EH (cell line): ENCODE data around the gene CAMK2N1.
A peak's percentile ranks its signal among the peaks of the same experiment; 100 is the strongest.

ENCODE experiments used
- DNase-seq: peaks from one replicate; pipeline ENCODE4 v3.0.0-alpha.2; 2015; ENCODE audit warnings: low read depth

The CAMK2N1 gene

DNA sequence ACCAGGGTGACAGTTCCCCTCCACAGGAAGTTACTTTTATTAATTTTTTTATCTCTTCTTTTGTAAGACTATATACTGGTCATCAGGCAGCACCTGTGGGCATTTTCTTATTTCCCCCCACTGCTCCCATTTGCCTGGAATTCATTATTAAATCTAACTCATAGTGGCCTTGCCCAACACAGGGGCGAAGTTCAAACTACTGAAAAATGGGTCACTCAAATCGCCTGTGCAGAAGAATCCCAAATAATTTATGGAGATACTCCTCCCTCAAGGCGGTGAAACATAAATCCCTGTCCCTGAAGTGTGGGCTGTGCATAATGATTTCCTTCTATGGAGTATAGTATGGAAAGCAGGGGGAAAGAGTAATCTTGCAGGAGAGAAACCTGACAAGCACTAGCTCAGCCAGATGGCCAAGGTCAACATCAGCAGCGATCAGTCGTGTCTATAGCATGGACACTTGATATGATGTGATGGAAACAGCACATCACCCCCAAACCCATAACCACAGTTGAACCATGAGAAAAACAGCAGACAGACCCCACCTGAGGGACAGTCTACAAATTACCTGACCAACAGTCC is 7.9 kb downstream of the CAMK2N1 start:
- DNase-seq = no peak

DNA sequence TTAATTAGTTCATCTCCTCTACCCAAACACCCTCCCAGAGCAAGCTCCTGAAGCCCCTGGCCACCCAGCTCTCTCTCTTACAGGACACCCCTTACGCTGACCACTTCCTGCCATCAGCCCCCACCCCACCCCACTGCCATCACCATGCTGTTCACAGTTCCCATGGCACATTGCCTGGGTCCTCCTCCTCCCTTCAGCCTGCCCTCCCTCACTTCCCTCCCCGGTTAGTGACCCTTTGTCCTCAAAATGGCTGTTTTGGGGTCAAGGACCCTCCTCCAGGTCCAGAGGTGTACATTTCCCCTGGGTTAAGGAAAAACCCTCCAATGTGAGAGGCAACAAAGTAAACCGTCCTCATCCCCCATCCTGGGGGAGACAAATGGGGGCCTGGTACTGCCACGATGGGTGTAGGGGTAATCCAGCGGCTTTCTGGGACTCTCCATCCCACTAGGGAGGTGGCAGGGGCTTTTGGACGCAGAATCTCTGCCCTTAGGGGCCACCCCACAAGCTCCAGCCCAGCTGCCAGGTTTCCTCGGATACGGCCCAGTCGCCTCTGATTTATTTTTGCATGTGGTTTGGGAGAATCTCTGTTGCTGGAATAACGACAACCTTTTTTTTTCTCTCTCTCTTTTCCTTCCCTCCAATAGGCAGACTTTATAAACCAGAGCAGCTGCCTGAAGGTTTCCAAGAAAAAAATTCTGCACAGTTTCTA is 8.5 kb downstream of the CAMK2N1 start:
- peak; percentile 47 for DNase-seq

DNA sequence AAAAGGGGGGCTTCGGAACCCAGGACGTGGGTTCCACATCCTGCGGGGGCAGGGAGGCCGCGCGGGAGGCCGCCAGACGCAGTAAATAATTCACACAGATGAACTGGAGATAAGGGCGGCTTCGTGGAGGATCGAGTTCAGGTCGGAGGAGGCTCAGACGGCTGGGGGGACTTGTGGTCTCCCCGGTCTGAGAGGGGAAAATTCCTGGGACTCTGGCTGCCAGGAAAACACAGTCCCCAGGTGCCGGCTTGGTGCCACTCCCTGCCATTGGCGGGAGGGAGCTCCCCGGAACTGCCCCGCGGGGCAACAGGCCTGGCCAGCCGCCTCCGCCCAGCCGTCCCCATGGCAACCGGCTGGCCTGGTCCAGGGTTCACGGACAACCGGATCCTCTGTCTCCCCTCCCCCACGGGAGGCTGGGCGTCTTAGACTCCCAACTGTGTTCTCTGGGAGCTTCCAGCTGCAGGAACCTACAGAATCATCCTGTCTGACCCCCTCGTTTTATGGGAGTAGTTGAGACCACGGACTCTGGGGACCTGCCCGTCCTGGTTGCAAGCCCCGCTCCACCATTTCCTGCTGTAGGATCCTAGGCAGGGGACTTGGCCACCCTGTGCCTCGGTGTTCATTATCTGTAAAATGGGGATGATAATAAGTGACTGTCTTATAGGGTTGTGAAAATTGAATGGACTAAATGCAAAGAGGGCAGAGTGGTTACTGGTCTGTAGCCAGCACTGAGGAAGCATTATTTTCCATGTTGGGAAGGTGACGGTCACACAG is 9.6 kb downstream of the CAMK2N1 start:
- DNase-seq = peak; percentile 72

DNA sequence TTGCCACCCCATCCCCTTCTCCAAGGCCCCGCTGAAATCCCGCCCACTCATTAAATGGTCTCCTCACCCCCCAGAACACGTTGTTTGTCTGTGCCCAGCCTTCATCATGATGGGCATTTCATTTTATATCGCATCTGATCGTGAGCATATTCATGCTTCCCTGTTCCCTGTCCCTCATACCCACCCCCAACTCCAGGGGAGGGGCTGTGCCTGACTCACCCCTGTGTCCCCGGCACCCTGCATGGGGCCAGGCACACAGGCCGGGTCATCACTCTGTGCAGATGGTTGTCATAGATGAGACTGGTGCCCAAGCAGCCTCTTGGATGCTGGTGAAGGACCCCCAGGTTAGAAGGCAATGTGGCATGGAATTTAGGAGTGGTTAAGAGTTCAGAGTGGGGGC is 11.0 kb downstream of the CAMK2N1 start:
- no peak for DNase-seq

DNA sequence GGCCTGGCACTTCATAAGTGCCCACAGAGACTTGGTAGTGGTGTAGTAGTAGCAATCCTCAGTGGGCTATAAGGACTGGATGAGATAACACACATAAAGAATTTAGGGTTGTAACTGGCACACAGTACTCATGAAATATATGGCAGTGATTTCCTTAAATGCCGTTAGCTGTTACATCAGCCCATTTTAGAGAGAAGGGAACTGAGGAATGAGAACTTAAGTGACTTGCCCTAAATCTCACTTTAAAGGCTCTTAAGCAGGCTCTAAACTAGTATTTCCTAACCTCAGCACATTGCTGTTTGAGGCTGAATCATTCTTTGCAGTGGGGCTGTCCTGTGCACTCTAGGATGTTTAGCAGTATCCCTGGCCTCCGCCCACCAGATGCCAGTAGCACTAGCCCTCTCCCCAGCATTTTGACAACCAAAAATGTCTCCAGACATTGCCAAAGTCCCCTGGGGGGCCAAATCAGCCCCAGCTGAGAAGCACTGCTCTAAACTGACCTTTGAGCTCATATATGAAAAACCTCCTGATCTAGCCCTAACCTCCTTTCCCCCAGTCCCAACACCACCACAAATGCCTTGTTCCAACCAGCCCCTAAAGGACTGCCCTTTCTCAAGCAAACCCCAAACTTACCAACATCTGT is 11.6 kb downstream of the CAMK2N1 start:
- DNase-seq = peak; percentile 28

DNA sequence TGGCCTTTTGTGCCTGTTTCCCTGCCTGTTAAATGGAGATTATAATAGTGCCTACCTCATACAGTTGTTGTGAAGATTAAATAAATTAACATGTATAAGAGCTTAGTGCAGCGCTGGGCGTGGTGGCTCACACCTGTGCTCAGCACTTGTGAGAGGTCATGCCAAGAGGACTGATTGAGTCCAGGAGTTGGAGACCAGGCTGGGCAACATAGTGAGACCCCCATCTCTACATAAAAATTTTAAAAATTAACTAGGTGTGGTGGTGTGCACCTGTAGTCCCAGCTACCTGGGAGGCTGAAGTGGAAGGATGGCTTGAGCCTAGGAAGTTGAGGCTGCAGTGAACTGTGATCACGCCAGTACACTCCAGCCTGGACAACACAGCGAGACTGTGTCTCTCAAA is 12.1 kb downstream of the CAMK2N1 start:
- DNase-seq = no peak

DNA sequence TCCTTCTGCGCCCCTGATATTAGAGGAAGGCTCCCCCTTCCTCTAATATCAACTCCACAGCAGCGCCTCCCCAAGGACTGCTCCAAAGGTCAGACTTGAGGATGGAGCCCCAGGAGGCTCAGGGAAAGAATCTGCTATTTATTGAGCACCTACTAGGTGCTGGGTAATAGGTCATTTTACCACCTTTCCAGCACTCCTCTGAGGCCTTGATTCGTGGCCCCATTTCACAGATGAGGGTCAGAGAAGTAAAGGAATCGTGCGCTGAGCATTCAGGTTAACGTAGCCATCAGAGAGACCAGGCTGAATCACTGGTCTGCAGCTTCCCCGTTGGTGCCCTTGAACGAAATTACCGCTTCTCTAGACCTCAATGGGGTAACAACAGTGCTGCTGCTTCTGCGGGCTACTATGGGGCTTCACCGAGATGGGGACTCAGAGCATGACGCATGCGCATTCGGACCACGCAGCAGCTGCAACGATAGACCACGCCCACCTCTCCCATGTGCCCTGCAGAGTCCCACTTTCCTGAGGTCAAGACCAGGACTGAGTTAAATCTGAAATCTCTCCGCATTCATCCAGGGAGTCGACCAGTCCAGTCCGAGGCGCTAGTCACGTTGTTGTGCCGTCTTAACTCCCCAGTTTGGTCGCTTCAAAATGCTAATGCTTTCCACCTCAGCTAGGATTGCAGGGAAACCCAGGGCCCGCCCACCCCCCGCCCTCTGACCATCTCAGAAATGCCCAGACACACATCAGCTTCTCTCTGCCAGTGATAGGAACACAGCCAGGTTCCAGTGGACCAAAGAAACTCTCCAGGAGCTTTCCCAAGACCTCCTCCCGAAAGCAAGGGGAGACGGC is 12.9 kb downstream of the CAMK2N1 start:
- peak; percentile 63 for DNase-seq

DNA sequence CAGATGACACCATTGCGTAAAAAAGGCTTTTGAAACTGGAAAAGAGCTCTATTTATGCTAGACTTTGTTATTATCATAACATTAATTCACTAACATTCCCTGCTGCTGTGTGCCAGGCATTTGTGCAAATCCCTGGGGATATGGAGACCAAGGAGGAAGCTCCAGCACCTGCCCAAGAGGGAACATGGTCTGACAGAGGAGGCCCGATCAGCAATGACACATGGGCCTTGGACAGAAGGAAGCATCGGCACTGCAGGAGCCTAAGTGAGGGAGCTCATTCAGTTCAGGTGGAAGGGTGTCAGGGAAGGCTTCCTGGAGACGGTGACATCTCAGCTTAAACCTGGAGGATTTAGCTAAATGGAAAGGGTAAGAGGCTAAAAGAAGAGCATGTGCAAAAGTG is 13.9 kb downstream of the CAMK2N1 start:
- no peak for DNase-seq

DNA sequence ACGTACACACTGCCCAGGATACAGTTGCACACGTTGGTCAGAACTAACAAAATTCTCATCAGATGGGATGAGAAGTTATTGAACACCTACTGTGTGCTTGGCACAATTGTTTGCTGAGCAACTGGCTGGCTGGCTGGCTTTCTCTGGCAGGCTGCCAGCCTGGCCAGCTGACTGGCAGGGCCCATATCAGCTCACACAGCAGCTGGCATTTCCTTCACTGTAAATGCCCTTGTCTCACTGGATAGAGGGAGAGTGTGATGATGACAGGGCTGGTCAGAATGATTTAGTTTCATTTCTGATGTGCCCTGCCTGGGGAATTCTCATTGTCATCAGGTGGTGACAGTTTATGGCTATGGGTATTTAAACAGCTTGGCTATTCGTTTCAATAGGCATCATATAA is 15.8 kb downstream of the CAMK2N1 start:
- no peak for DNase-seq

DNA sequence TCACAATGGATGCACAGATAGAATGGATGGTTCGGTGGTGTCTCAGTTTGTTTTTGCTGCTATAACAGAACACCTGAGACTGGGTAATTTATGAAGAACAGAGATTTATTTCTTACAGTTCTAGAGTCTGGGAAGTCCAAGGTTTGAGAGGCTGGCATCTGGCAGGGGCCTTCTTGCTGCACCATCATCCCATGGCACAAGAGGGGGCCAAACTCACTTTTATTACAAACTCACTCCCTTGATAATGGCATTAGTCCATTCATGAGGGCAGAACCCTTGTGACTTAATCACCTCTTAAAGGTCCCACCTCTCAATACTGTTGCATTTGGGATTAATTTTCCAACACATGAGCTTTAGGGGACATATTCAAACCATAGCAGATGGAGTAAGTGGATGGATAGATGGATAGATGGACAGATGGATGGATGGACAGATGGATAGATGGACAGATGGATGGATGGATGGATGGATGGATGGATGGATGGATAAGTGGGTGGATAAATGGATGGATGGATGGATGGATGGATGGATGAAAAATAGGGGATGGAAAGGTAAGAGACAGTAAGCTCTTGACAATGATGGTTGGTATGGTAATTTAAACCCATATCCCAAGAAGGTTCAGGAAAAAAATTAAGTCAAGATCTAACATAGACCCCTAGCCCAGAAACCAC is 16.5 kb downstream of the CAMK2N1 start:
- peak; percentile 38 for DNase-seq

DNA sequence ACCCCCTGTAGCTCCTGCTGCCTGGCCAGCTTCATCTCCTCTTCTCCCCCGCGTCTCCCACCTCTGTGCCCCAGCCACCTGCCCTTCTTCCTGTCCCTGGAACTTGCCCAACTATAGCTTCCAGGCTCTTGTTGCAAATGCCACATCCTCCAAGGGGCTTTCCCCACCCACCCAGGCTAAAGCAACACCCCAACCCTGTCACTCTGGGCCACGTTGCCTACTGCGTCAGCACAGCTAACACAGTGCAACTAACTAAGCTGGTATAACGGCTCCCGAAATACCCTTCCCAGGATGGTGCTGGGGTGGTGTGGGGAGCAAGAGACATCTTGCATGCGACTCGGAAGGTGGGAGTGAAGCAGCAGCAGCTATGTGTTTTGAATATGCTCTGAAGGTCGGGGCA is 19.7 kb downstream of the CAMK2N1 start:
- no peak for DNase-seq

DNA sequence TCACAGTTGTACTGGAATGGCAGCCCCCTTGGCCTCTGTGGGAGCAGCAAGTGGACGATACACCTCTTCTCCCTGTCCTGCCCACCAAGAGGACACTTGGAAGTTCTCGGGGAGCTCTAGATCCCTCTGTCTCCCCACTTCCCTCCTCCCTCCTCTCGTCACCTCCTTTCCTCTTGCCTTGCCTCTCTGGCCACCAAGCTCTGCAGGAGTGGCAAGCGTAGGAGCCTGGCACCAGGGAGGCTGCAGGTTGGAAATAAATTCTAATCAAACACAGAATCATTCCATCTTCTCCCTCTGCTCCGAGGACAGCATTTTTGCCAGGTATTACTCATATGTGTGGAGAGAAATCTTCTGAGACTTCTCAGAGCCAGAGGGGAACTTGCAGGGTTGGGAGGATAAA is 20.8 kb downstream of the CAMK2N1 start:
- no peak for DNase-seq

DNA sequence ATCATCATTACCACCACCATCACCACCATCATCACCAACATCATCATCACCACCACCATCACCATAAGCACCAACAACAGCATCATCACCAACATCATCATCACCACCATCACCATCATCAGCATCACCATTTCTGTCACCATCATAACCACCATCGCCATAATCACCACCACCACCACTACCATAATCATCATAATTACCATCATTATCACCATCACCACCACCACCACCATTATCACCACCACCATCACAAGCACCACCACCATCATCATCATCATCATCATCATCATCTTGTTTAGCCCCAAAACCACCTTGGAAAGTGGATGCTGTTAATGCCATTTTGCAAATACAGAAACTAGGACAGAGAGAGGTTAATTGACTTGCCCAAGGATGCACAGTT is 22.5 kb downstream of the CAMK2N1 start:
- DNase-seq = no peak

DNA sequence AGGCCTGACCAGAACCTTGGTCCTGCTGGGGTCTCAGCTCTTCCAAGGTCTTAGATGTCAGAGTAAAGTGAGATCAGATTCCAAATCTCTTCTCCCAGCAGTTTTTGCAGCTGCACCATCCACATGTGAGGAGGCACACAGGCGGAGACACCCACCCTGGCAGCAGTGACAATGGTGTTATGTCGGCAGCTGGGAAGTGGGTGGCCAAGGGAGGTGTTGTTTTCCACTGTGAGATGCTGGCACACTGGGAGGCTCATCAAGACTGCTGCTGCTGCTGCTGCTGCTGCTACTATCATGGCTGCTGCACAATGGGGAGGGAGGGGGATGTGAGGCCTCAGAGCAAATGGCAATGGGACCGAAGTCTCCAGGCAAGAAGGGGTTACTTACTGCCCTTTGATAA is 23.6 kb downstream of the CAMK2N1 start:
- DNase-seq = no peak

DNA sequence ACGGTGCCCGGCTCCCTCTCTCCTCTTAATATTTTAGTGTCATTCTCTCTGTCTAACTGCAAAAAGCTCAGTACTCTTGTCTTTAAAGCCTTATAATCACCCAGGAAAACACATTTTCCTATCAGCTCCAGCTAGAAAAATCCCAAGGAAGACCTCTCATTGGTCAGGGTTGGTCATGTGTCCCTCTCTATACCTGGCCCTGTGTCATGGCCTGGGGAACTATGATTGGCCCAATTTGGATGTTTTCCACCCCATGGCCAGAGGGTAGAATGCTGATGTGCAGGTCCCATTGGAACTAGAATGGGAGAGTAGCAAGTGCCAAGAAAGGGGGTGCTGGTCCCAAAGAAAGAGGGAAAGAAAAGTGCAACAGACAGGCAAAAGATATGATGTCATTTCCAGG is 27.3 kb downstream of the CAMK2N1 start:
- DNase-seq = no peak

DNA sequence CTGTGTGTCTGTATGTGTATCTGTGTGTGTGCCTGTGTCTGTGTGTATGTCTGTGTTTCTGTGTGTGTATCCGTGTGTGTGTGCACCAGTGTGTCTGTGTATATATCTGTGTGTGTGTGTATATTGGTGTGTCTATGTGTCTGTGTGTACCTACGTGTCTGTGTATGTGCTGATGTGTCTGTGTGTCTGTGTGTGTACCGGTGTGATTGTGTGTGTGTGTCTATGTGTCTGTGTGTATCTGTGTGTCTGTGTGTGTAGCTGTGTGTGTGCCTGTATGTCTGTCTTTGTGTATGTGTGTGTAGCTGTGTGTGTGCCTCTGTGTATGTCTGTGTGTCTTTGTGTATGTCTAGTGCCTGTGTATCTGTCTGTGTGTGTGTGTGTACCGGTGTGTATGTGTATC is 32.0 kb downstream of the CAMK2N1 start:
- no peak for DNase-seq

DNA sequence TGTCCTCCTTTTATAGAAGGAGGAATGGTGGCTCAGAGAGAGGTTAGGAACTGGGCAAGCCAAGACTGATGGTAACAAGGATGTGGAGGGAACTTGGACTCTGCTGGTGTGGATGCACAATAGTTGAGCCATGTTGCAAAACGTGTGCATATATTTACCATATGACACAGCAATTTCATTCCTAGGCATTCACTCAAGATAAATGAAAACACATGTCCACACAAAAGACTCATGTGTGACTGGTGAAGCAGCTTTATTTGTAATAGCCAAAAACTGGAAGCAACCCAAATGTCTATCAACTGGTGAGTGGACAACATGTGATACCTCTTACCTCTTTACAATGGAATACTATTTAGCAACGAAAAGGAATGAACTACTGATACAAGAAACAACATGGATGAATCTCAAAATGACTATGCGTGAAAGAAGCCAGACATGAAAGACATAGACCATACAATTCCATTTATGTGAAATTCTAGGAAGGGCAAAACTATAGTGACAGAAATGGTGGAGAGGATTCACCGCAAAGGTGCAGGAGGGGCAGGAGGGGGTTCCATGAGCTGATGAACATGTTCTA is 36.2 kb downstream of the CAMK2N1 start:
- DNase-seq = peak; percentile 55

DNA sequence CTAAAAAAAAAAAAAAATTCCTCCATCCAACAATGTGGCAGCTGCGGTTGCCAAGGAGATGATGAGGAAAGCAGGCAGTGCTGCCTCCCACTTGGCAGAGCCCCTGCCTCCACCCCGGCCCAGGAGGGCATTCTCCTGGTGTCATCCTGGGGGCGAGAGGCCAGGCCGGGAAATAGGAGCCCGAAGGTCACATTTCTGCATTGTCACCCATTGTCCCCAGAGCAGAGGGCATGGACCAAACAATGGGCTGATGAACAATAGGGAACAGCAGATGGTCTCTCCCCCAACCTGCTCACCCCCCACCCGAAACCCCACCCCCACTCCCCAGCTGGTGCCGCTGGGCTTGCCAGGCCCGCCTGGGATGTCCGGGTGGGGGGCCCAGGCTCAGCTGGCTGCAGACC is 37.3 kb downstream of the CAMK2N1 start:
- DNase-seq = no peak

DNA sequence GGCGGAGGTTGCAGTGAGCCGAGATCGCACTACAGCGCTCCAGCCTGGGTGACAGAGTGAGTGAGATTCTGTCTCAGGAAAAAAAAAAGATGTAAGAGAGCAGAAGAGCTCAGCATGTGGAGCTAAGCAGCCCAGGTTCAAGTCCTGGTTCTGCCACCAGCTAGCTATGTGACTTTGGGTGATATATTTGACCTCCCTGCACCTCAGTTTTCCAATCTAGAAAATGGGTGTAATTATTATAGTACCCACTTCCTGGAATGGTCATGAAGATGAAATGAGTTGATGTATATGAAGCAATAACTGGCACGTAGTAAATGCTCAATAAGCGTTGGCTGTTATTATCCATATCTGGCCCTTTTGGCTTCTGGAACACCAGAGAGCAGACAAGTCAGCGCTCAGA is 38.2 kb downstream of the CAMK2N1 start:
- DNase-seq = no peak

DNA sequence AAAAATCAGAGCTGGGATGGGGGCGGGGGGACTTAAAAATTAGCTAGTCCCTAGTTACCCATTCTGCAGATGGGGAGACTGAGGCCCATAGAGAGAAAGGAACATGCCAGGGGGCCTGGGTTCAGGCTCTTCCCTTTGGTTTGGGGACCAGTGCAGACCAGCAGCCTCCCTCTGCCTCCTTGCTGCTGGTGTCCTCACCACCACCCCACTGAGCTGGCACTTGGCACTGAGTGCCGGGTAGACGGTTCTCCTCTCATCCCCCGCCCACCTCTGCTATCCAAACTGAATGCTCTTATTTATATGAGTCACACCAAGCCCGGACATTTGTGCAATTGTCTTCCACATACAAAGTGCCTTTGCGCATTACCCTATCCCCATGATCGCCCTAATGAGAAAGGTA is 39.2 kb downstream of the CAMK2N1 start:
- peak; percentile 24 for DNase-seq

DNA sequence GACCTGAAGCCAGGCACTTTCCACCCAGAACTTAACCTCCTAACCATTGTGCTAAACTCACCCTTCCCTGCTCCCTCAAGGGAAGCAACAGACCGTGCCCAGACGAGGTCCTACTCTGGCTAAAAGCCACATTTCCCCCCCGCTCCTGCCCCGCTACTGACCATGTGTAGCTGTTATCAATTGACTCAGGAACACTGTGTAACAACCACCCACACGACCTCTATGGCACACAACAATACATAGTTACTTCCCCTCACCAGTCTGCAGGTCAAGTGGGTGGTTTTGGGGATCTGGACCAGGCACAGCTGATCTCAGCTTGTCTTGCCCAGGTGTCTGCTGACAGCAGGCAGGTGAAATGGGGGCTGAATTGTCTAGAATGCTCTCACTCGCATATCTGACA is 40.1 kb downstream of the CAMK2N1 start:
- no peak for DNase-seq
